Keratinocyte (primary cell): ENCODE results near the gene SHE. TPM values are rescaled to one million over a fixed set of nuclear protein-coding genes. Genes with fewer than 3 reads are reported as not detected.

ENCODE experiments used
- DNase-seq: peaks from one replicate; pipeline ENCODE4 v3.0.0-alpha.2; 2011; ENCODE audit warnings: low read depth, missing footprints, low spot score
- FAIRE-seq: peaks from 2 replicates; lab custom pipeline; 2011; peaks lifted over from hg19 to GRCh38; lab: Jason Lieb, UNC
- H2AFZ ChIP-seq: 2 replicates; pipeline ENCODE4 v1.6.0; 2012; ENCODE audit warnings: low read length, control low read depth, inconsistent platforms; ENCODE audit not compliant: control insufficient read depth
- H3K27ac ChIP-seq: 2 replicates; pipeline ENCODE4 v1.5.1; 2011; ENCODE audit warnings: low read length; ENCODE audit not compliant: control insufficient read depth, insufficient read depth
- H3K27me3 ChIP-seq: 3 replicates; pipeline ENCODE4 v1.6.0; 2011; ENCODE audit warnings: low read length; ENCODE audit not compliant: control insufficient read depth, insufficient read depth; ENCODE audit errors: extremely low read depth
- H3K36me3 ChIP-seq, 2 experiments: 2 replicates in 1 of 2; 3 replicates in 1 of 2; pipeline ENCODE4 v1.5.1; 2011; ENCODE audit warnings: low read length in 2 of 2, mild to moderate bottlenecking in 1 of 2; ENCODE audit not compliant: control insufficient read depth in 2 of 2, insufficient read depth in 2 of 2; ENCODE audit errors: extremely low read depth in 1 of 2
- H3K4me1 ChIP-seq: 3 replicates; pipeline ENCODE4 v1.5.1; 2011; ENCODE audit warnings: low read length; ENCODE audit not compliant: control insufficient read depth, insufficient read depth; ENCODE audit errors: extremely low read depth
- H3K4me2 ChIP-seq: 3 replicates; pipeline ENCODE4 v1.6.0; 2011; ENCODE audit warnings: low read depth, low read length; ENCODE audit not compliant: control insufficient read depth, insufficient read depth; ENCODE audit errors: extremely low read depth
- H3K4me3 ChIP-seq, 3 experiments: fragments of 200-600 bp in 1 of 3; sonication (generic) in 1 of 3; 2 replicates in 2 of 3; 3 replicates in 1 of 3; pipeline ENCODE4 v1.5.1; 2011 to 2016; ENCODE audit warnings: low read length in 3 of 3, mild to moderate bottlenecking in 3 of 3, control low read depth in 2 of 3, inconsistent platforms in 1 of 3, low read depth in 1 of 3, mixed read lengths in 1 of 3, mixed run types in 1 of 3, moderate library complexity in 1 of 3; ENCODE audit not compliant: control insufficient read depth in 2 of 3, insufficient read depth in 2 of 3; ENCODE audit errors: extremely low read depth in 1 of 3
- H3K79me2 ChIP-seq: 2 replicates; pipeline ENCODE4 v1.6.0; 2012; ENCODE audit warnings: low read length; ENCODE audit not compliant: control insufficient read depth, insufficient read depth
- H3K9ac ChIP-seq: 3 replicates; pipeline ENCODE4 v1.6.0; 2011; ENCODE audit warnings: low read length; ENCODE audit not compliant: control insufficient read depth, insufficient read depth; ENCODE audit errors: extremely low read depth
- H3K9me1 ChIP-seq: 3 replicates; pipeline ENCODE4 v1.6.0; 2011; ENCODE audit warnings: low read length; ENCODE audit not compliant: control insufficient read depth, insufficient read depth; ENCODE audit errors: extremely low read depth
- H3K9me3 ChIP-seq: 2 replicates; pipeline ENCODE4 v1.5.1; 2012; ENCODE audit warnings: low read depth, low read length; ENCODE audit not compliant: control insufficient read depth
- H4K20me1 ChIP-seq: 3 replicates; pipeline ENCODE4 v1.6.0; 2011; ENCODE audit warnings: low read length; ENCODE audit not compliant: control insufficient read depth, insufficient read depth; ENCODE audit errors: extremely low read depth
- EZH2 ChIP-seq: IDR thresholded peaks from one replicate; pipeline ENCODE4 v1.6.1; 2012; ENCODE audit warnings: inconsistent platforms, mild to moderate bottlenecking, low read length, moderate library complexity
- dilution Hi-C: fragments of 300-500 bp; cut with MboI; formaldehyde crosslinking; loops from one replicate; pipeline ENCODE4 v1.7.0; 2020; ENCODE audit warnings: low sequenced_read_pairs; ENCODE audit not compliant: extremely low pct_ligation_motif_present
- polyA plus RNA-seq, 5 experiments: library from polyadenylated mRNA; depleted of rRNA in 3 of 5; stranded (reverse) in 3 of 5; stranded (forward) in 1 of 5; unstranded in 1 of 5; fragments of >200 nt; gene quantifications; 1 replicate in 1 of 5; 2 replicates in 3 of 5; 3 replicates in 1 of 5; pipeline versions ENCODE4 v1.2.1 to v1.2.3, GENCODE V29; 2011 to 2012; ENCODE audit warnings: missing spikeins in 2 of 5, low read depth in 1 of 5, low replicate concordance in 1 of 5
- TF ChIP-seq, protein P1 (sequence below), 3 experiments: IDR thresholded peaks in 1 of 3; conservative IDR thresholded peaks in 1 of 3; optimal IDR thresholded peaks in 1 of 3; 2 replicates in 2 of 3; 3 replicates in 1 of 3; pipeline versions ENCODE3 to v1.5.1; 2011; ENCODE audit warnings: low read length in 3 of 3, mild to moderate bottlenecking in 3 of 3, moderate library complexity in 2 of 3, control low read depth in 1 of 3, inconsistent platforms in 1 of 3; ENCODE audit not compliant: insufficient read depth in 2 of 3; ENCODE audit errors: extremely low read depth in 1 of 3

The SHE gene
- polyA plus RNA-seq, 1 donor (not counting 4 experiments of a cell fraction or from before 2014, with no cell fraction given), result 0.01 TPM

DNA sequence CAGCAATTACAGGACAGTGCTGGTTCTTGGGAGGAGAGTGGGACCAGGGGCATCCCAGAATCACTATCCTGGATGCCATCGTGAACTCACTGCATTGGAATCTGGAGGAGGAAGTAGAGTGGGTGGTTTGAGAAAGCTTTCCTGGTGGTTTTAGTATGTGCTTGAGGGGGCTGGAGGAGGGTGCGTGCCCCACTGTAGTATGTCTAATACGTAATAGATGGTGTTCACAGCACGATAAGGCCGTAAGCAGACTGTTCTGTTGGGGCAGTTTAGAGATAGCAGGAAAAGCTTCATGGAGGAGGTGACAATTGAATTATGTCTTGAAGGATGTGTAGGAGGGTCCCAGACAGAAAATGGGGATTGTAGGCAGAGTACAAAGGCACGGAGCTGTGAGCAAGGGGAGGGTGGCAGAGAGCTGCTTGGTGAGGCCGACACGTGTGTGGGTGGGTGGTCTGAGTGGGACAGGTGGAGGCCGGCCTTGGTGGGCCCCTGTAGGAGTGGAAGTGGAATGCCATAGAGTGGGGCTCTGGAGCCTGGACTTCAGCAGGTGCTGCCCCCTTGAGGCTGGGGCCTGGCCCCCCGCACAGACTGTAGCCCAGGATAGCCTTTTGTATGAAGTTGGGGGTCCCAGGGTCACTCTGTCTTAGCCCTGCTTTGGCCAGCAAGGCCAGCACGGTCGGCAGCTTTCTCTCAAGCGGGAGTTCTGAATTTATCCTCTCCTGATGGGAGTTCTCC lies 60.0 kb downstream of the SHE start:
- Histone ChIP-seq H3K27ac (no peak overlapping the region), H3K4me2 (no peak overlapping the region), H2AFZ (no peak overlapping the region), H3K36me3 (peaks cover 2 to 8% of the 10 kb centered on the region in 2 experiments), H3K9ac (no peak overlapping the region), H4K20me1 (no peaks in the 10 kb centered on the region), H3K4me1 (peaks cover 13% of the 10 kb centered on the region), H3K9me1 (no peaks in the 10 kb centered on the region), H3K9me3 (no peaks in the 10 kb centered on the region), H3K79me2 (no peaks in the 10 kb centered on the region), H3K27me3 (no peaks in the 10 kb centered on the region), H3K4me3 (no peak overlapping the region)
- FAIRE-seq (no peak), DNase-seq (no peak)
- dilution Hi-C loops, result no loop called here
- no peak for TF ChIP-seq EZH2
- TF ChIP-seq, protein P1, sequence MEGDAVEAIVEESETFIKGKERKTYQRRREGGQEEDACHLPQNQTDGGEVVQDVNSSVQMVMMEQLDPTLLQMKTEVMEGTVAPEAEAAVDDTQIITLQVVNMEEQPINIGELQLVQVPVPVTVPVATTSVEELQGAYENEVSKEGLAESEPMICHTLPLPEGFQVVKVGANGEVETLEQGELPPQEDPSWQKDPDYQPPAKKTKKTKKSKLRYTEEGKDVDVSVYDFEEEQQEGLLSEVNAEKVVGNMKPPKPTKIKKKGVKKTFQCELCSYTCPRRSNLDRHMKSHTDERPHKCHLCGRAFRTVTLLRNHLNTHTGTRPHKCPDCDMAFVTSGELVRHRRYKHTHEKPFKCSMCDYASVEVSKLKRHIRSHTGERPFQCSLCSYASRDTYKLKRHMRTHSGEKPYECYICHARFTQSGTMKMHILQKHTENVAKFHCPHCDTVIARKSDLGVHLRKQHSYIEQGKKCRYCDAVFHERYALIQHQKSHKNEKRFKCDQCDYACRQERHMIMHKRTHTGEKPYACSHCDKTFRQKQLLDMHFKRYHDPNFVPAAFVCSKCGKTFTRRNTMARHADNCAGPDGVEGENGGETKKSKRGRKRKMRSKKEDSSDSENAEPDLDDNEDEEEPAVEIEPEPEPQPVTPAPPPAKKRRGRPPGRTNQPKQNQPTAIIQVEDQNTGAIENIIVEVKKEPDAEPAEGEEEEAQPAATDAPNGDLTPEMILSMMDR (optimal IDR thresholded peaks at IDR 0.05 in 1 of 3, IDR thresholded peaks at IDR 0.05 in 1 of 3, conservative IDR thresholded peaks at IDR 0.05 in 1 of 3; ENCODE audit: extremely low read depth in 1 of 3, insufficient read depth in 2 of 3, low read length in 3 of 3), result peak in 2 of 3 experiments; percentile 12 to 47

GRCh38 chr1:154441241-154441888 lies 60.8 kb downstream of the SHE start:
- Histone ChIP-seq H3K4me3 (no peak overlapping the region), H3K4me1 (peaks cover 20% of the 10 kb centered on the region), H3K9me1 (no peaks in the 10 kb centered on the region), H4K20me1 (no peaks in the 10 kb centered on the region), H3K27ac (no peak overlapping the region), H3K36me3 (peaks cover 2 to 8% of the 10 kb centered on the region in 2 experiments), H2AFZ (no peak overlapping the region), H3K9me3 (no peaks in the 10 kb centered on the region), H3K4me2 (no peak overlapping the region), H3K27me3 (no peaks in the 10 kb centered on the region), H3K9ac (no peak overlapping the region), H3K79me2 (no peaks in the 10 kb centered on the region)
- DNase-seq (no peak), FAIRE-seq (no peak)
- dilution Hi-C loops, result no loop called here
- TF ChIP-seq, protein P1 (optimal IDR thresholded peaks at IDR 0.05 in 1 of 3, IDR thresholded peaks at IDR 0.05 in 1 of 3, conservative IDR thresholded peaks at IDR 0.05 in 1 of 3; ENCODE audit: extremely low read depth in 1 of 3, insufficient read depth in 2 of 3, low read length in 3 of 3), result no peak
- no peak for TF ChIP-seq EZH2
